HT1080 (cell line): Measurements from ENCODE around the gene ZNF333. TPM values are rescaled to one million over a fixed set of nuclear protein-coding genes. Genes with fewer than 3 reads are reported as not detected.
"Not testable (repeated sequence)": the region's sequence is repeated elsewhere in the genome, so short reads cannot be mapped to it uniquely, and the experiment has no call there.

ENCODE experiments used
- DNase-seq: peaks from one replicate; pipeline ENCODE4 v3.0.0-alpha.2; 2015; ENCODE audit warnings: low read depth
- total RNA-seq: library from RNA; depleted of rRNA; stranded (reverse); fragments of >200 nt; shearing (Covaris generic); gene quantifications from 2 replicates; pipeline ENCODE4 v1.2.3, GENCODE V29; 2014

The ZNF333 gene
- total RNA-seq, 1 experiment from 2014 or later: 7.9 TPM

- DNase-seq: no peak
Observed at GRCh38 chr19:14767466-14767971, 77.7 kb downstream of the ZNF333 start.

GRCh38 chr19:14768001-14768400 lies 78.2 kb downstream of the ZNF333 start:
- DNase-seq: no peak

- DNase-seq: no peak
Observed at GRCh38 chr19:14769201-14769600, 79.4 kb downstream of the ZNF333 start.

DNA sequence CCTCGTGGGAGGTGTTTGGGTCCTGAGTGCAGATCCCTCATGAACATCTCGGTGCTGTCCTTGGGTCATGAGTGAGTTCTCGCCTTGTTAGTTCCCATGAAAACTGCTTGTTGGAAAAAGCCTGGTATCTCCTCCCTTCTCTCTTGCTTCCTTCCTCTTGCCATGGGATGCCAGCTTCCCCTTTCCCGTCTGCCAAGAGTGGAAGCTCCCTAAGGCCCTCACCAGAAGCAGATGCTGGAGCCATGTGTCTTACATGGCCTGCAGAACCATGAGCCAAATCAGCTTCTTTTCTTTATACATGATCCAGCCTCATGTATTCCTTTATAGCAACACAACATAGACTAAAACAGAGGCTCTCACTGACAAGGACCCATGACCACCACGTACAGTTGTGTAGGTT lies 80.3 kb downstream of the ZNF333 start:
- DNase-seq: no peak

- no peak for DNase-seq
Observed at GRCh38 chr19:14770944-14771839, 81.3 kb downstream of the ZNF333 start.

- DNase-seq: no peak
Observed at GRCh38 chr19:14772467-14772866, 82.6 kb downstream of the ZNF333 start.

DNA sequence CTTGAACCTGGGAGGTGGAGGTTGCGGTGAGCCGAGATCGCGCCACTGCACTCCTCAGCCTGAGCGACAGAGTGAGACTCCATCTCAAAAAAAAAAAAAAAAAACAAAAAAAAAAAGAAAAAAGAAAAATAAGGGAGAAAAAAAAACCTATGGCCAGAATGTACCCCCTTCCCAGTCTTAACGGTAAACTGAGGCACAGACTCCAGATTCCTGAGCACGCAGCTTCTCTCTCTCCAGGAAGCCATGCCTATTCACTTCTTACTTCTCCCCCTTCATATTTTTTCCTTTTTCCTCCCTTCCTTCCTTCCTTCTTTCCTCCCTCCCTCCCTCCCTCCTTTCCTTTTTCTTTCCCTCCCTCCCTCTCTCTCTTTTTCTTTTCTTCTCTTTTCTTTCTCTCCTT lies 83.1 kb downstream of the ZNF333 start:
- no peak for DNase-seq

DNA sequence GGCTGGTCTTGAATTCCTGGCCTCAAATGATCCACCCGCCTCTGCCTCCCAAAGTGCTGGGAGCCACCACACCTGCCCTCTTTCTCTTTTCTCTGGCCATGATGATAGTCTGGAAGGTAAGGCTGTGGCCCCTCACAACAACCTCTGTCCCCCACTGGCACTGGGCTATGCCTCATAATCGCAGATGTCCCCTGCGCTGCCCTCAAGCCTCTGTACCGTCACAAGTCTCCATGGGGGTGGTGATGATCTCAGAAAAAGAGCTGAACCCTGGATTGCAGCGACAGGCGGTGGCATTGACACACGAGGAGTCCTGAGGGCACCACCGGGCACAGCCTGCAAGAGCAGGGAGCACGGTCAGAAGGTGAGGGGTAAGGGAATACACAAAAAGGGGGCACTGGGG lies 83.9 kb downstream of the ZNF333 start:
- not testable (repeated sequence) for DNase-seq

DNA sequence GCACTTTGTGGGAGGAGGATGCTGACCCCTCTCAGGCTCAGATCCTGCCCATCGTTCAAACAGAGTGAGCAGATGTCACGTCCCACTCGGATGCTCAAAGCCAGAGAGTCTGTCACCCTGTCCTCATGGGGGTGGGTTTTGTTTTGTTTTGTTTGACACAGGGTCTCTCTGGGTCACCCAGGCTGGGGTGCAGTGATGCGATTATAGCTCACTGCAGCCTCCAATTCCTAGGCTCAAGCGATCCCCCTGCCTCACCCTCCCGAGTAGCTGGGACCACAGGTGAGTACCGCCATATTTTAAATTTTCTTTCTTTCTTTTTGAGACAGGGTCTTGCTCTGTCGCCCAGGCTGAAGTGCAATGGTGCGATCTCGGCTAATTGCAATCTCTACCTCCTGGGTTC lies 84.5 kb downstream of the ZNF333 start:
- no peak for DNase-seq

GRCh38 chr19:14775326-14775725 lies 85.5 kb downstream of the ZNF333 start:
- not testable (repeated sequence) for DNase-seq

DNA sequence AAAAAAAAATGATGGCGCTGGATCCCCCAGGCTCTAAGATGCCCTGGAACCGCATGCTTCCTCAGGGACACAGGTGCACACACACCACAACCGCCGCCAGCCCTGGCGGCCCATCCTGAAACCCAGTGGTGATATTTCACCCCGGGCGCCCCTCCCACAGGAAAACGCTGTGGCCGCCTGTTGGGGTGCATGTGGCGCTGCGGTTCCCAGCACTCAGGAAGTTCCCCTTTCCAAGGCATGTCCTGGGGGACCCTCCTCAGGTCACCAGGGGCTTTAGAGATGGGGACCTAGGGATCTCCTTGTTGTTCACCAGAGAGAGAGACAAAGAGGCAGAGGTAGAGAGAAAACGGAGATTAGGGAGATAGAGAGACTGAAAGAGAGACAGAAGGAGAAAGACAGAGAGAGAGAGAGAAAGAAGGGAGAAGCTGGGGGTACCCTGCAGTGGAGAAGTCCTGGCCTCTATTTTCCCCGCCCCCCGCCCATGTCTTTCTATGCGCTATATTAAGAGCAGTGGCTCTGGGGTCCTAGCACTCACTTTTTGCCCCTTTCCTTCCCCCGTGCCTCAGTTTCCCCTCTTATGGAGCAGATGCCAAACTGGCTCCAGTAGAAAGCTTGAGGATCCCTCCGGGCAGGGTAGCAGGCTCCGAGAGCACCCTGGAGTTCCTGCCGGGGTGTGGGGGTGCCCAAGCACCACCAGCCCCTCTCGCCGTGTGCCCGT lies 86.2 kb downstream of the ZNF333 start:
- no peak for DNase-seq

DNA sequence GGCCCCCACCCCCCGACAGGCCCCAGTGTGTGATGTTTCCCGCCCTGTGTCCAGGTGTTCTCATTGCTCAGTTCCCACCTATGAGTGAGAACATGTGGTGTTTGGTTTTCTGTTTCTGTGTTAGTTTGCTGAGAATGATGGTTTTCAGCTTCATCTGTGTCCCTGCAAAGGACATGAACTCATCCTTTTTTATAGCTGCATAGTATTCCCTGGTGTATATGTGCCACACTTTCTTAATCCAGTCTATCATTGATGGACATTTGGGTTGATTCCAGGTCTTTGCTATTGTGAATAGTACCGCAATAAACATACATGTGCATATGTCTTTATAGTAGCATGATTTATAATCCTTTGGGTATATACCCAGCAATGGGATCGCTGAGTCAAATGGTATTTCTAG lies 87.8 kb downstream of the ZNF333 start:
- not testable (repeated sequence) for DNase-seq

- not testable (repeated sequence) for DNase-seq
Observed at GRCh38 chr19:14778110-14778845, 88.4 kb downstream of the ZNF333 start, which contains the start of gene ADGRE2. Gene ADGRE2 (minus strand): TSS chr19:14778560. CDS start chr19:14776756, 1,804 bp downstream.

GRCh38 chr19:14779151-14779550 lies 89.3 kb downstream of the ZNF333 start:
- DNase-seq: no peak

- DNase-seq: not testable (repeated sequence)
Observed at GRCh38 chr19:14780622-14781225, 90.9 kb downstream of the ZNF333 start.

GRCh38 chr19:14781713-14782536 lies 92.1 kb downstream of the ZNF333 start:
- not testable (repeated sequence) for DNase-seq

- peak; percentile 17 for DNase-seq
Observed at GRCh38 chr19:14782626-14783409, 93.0 kb downstream of the ZNF333 start.
